HCT116 (cell line): Measurements from ENCODE around the gene CLEC16A. TPM values are rescaled to one million over a fixed set of nuclear protein-coding genes. Genes with fewer than 3 reads are reported as not detected.

ENCODE experiments used
- ATAC-seq: fragments of 200-7000 bp; cut with Tn5 transposase; 2 replicates; pipeline ENCODE4 v1.9.1; 2020; ENCODE audit warnings: mild to moderate bottlenecking, moderate library complexity
- BruUV-seq: library from RNA; stranded (reverse); fragments of 400-500 nt; replicated peaks from 2 replicates; lab custom pipeline; 2021; lab: Mats Ljungman, UMichigan
- CTCF ChIA-PET: fragments of 300-600 bp; sonication (Branson Sonifier 250); formaldehyde crosslinking; loops from one replicate; lab custom pipeline; 2021; ENCODE audit warnings: antibody characterized with exemption; lab: Charles Lee
- POLR2A ChIA-PET: fragments of 300-600, 350-600 bp; sonication (Branson Sonifier 250); formaldehyde crosslinking; loops from one replicate; lab custom pipeline; 2021; ENCODE audit warnings: antibody characterized with exemption; lab: Charles Lee
- RAD21 ChIA-PET, 2 experiments: fragments of 300-600 bp; sonication (Branson Sonifier 250); formaldehyde crosslinking; loops; one replicate each; lab custom pipeline; 2023; ENCODE audit warnings: low total read pairs in 2 of 2; ENCODE audit not compliant: uncharacterized antibody in 2 of 2, unreplicated experiment in 2 of 2, low non-redundant PET in 1 of 2; lab: Charles Lee
- DNase-seq: peaks from one replicate; pipeline ENCODE4 v3.0.0-alpha.2; 2010; ENCODE audit warnings: low read depth, low spot score
- H2AFZ ChIP-seq: fragments of 200-600 bp; shearing (Covaris generic), sonication (generic); 2 replicates; pipeline ENCODE4 v1.6.1; 2017; ENCODE audit warnings: low read depth, mixed run types, mixed read lengths, antibody characterized with exemption, low read length; ENCODE audit not compliant: poor library complexity, severe bottlenecking
- H3K27ac ChIP-seq: 2 replicates; pipeline ENCODE4 v1.5.1; 2012; ENCODE audit warnings: low read depth, low read length
- H3K27me3 ChIP-seq: fragments of 200-600 bp; sonication (generic); 2 replicates; pipeline ENCODE4 v1.6.1; 2016; ENCODE audit warnings: mixed run types, low read length, mixed read lengths; ENCODE audit not compliant: insufficient read depth
- H3K36me3 ChIP-seq, 2 experiments: fragments of 200-500 bp in 1 of 2; fragments of 200-600 bp in 1 of 2; sonication (Bioruptor generic) in 1 of 2; sonication (generic) in 1 of 2; 2 replicates each; pipeline versions ENCODE4 v1.5.1 to v1.6.1; 2014 to 2016; ENCODE audit warnings: low read length in 2 of 2, inconsistent platforms in 1 of 2, mixed read lengths in 1 of 2, mixed run types in 1 of 2; ENCODE audit not compliant: insufficient read depth in 2 of 2, control insufficient read depth in 1 of 2
- H3K4me1 ChIP-seq, 2 experiments: fragments of 200-600 bp in 1 of 2; sonication (generic) in 1 of 2; 2 replicates each; pipeline versions ENCODE4 v1.5.1 to v1.6.1; 2012 to 2017; ENCODE audit warnings: low read length in 2 of 2, inconsistent platforms in 1 of 2, mild to moderate bottlenecking in 1 of 2, mixed read lengths in 1 of 2, mixed run types in 1 of 2, moderate library complexity in 1 of 2; ENCODE audit not compliant: insufficient read depth in 2 of 2, control insufficient read depth in 1 of 2
- H3K4me2 ChIP-seq: fragments of 200-600 bp; sonication (generic); 2 replicates; pipeline ENCODE4 v1.6.1; 2017; ENCODE audit warnings: mixed run types, low read length, mixed read lengths
- H3K4me3 ChIP-seq, 2 experiments: fragments of 200-600 bp in 1 of 2; sonication (generic) in 1 of 2; replicated peaks in 1 of 2; 2 replicates each; pipeline ENCODE4 v1.5.1; 2011 to 2016; ENCODE audit warnings: low read length in 2 of 2, control low read depth in 1 of 2, low read depth in 1 of 2, mild to moderate bottlenecking in 1 of 2, mixed read lengths in 1 of 2, mixed run types in 1 of 2
- H3K79me2 ChIP-seq: fragments of 200-600 bp; sonication (generic); 2 replicates; pipeline ENCODE4 v1.6.1; 2017; ENCODE audit warnings: mild to moderate bottlenecking, mixed run types, low read length, moderate library complexity, mixed read lengths; ENCODE audit not compliant: insufficient read depth
- H3K9ac ChIP-seq: fragments of 200-600 bp; sonication (generic); 2 replicates; pipeline ENCODE4 v1.6.1; 2016; ENCODE audit warnings: low read length, mixed read lengths
- H3K9me2 ChIP-seq: fragments of 200-600 bp; sonication (generic), shearing (Covaris generic); 2 replicates; pipeline ENCODE4 v1.6.1; 2017; ENCODE audit warnings: mixed run types, mild to moderate bottlenecking, moderate library complexity; ENCODE audit not compliant: insufficient read depth
- H3K9me3 ChIP-seq, 2 experiments: fragments of 200-500 bp in 1 of 2; fragments of 200-600 bp in 1 of 2; sonication (Bioruptor generic) in 1 of 2; sonication (generic) in 1 of 2; 2 replicates each; pipeline ENCODE4 v1.6.1; 2014 to 2017; ENCODE audit warnings: low read length in 2 of 2, mixed read lengths in 2 of 2, inconsistent platforms in 1 of 2, low read depth in 1 of 2, mild to moderate bottlenecking in 1 of 2, mixed run types in 1 of 2, moderate library complexity in 1 of 2; ENCODE audit not compliant: control insufficient read depth in 1 of 2, insufficient read depth in 1 of 2
- H4K20me1 ChIP-seq: fragments of 200-600 bp; sonication (generic), shearing (Covaris generic); 2 replicates; pipeline ENCODE4 v1.6.1; 2017; ENCODE audit warnings: mixed run types, mild to moderate bottlenecking, moderate library complexity; ENCODE audit not compliant: insufficient read depth
- CBX3 ChIP-seq: IDR thresholded peaks from 2 replicates; pipeline ENCODE4 v1.6.1; 2012; ENCODE audit warnings: low read depth
- CEBPB ChIP-seq: IDR thresholded peaks from 2 replicates; pipeline ENCODE4 v1.6.1; 2012; ENCODE audit warnings: low read depth
- EGR1 ChIP-seq: IDR thresholded peaks from 2 replicates; pipeline ENCODE4 v1.6.1; 2012; ENCODE audit warnings: low read depth
- ELF1 ChIP-seq: IDR thresholded peaks from 2 replicates; pipeline ENCODE4 v1.6.1; 2012; ENCODE audit warnings: low read depth, borderline replicate concordance
- JUND ChIP-seq: IDR thresholded peaks from 2 replicates; pipeline ENCODE4 v1.6.1; 2012
- MAX ChIP-seq: IDR thresholded peaks from 2 replicates; pipeline ENCODE4 v1.6.1; 2012
- POLR2A ChIP-seq: IDR thresholded peaks from 2 replicates; pipeline ENCODE4 v1.7.0; 2011; ENCODE audit warnings: borderline replicate concordance; ENCODE audit not compliant: insufficient read depth, insufficient read length; ENCODE audit errors: extremely low read depth
- POLR2AphosphoS5 ChIP-seq: IDR thresholded peaks from 2 replicates; pipeline ENCODE4 v1.6.1; 2011; ENCODE audit warnings: mild to moderate bottlenecking, low read depth, low read length, moderate library complexity
- SP1 ChIP-seq: IDR thresholded peaks from 2 replicates; pipeline ENCODE4 v1.6.1; 2012; ENCODE audit warnings: low read depth
- SRF ChIP-seq: IDR thresholded peaks from 2 replicates; pipeline ENCODE4 v1.6.1; 2012; ENCODE audit warnings: low read depth
- ZBTB33 ChIP-seq: IDR thresholded peaks from 2 replicates; pipeline ENCODE4 v1.6.1; 2011; ENCODE audit warnings: mild to moderate bottlenecking, low read length, moderate library complexity; ENCODE audit not compliant: insufficient replicate concordance; ENCODE audit errors: extremely low read depth
- ZNF274 ChIP-seq: fragments of 200-500 bp; sonication (Bioruptor generic); IDR thresholded peaks from 2 replicates; pipeline ENCODE4 v1.6.1; 2014; ENCODE audit warnings: mild to moderate bottlenecking, low read depth, low read length, inconsistent platforms
- intact Hi-C: fragments of 100-400 bp; cut with micrococcal nuclease; formaldehyde crosslinking; loops from 2 replicates; pipeline ENCODE4 v1.10.0; 2022
- total RNA-seq: library from RNA; stranded (reverse); gene quantifications from one replicate; pipeline ENCODE4 v1.2.1, GENCODE V29; 2021; ENCODE audit not compliant: unreplicated experiment

CLEC16A gene
- total RNA-seq, 1 experiment from 2014 or later, result 18.0 TPM

GRCh38 chr16:11198828-11199227, 254.5 kb downstream of the CLEC16A start:
- ChIA-PET RAD21 (interaction anchor here in 1 of 2 experiments (0.6 kb wide), 1 partner anchor 402 kb away, joined by 3 read pairs; no protein-coding TSS in a partner anchor), CTCF (interaction anchor here (0.8 kb wide), 1 partner anchor 158 kb away, joined by 3 read pairs; no protein-coding TSS in a partner anchor), POLR2A (interaction anchor here (2.8 kb wide), 1 partner anchor 57 kb away, joined by 13 read pairs; the partner anchor contains the start of gene SOCS1)
- no peaks in the 10 kb centered on the region for H3K36me3 ChIP-seq
- intact Hi-C loops, result no loop called here
- peaks cover 35 to 56% of the 10 kb centered on the region in 2 experiments for H3K4me1 ChIP-seq
- H2AFZ ChIP-seq, result no peak overlapping the region
- no peak overlapping the region for H3K27ac ChIP-seq
- ATAC-seq (peak; percentile 77), DNase-seq (peak; percentile 70)
- H3K9me3 ChIP-seq, result no peaks in the 10 kb centered on the region
- no peak for TF ChIP-seq POLR2A
- TF ChIP-seq CEBPB, result no peak
- no peak for TF ChIP-seq ELF1
- TF ChIP-seq POLR2AphosphoS5, result peak; percentile 52; the same call in 1 of the 2 replicates
- peak; percentile 85 for TF ChIP-seq MAX
- no peak for TF ChIP-seq CBX3
- no peak for TF ChIP-seq EGR1
- TF ChIP-seq ZNF274, result no peak
- TF ChIP-seq SRF, result no peak
- TF ChIP-seq SP1, result peak; percentile 50
- no peak for TF ChIP-seq JUND
- no peak for TF ChIP-seq ZBTB33
- no peaks in the 10 kb centered on the region for H3K9me2 ChIP-seq
- no peaks in the 10 kb centered on the region for H3K79me2 ChIP-seq
- H3K27me3 ChIP-seq, result no peaks in the 10 kb centered on the region
- H3K4me3 ChIP-seq, result peak overlapping the region in 1 of 2 experiments; percentile 36; a peak in 2 of 4 replicates
- peak overlapping the region; percentile 71 for H3K4me2 ChIP-seq
- peak overlapping the region; percentile 28 for H3K9ac ChIP-seq
- H4K20me1 ChIP-seq, result no peaks in the 10 kb centered on the region
- BruUV-seq, result no TSS peak
